DOHH2 (cell line): Measurements from ENCODE around the gene FAIM2.

Experiments used
- CTCF ChIP-seq: fragments of 200-600 bp; sonication (generic); IDR thresholded peaks from one replicate; pipeline ENCODE4 v1.5.1; 2014; ENCODE audit warnings: antibody characterized with exemption, mild to moderate bottlenecking, low read depth, low read length; ENCODE audit not compliant: poor library complexity, severe bottlenecking
- EZH2phosphoT487 ChIP-seq: fragments of 200-600 bp; sonication (generic); IDR thresholded peaks from 2 replicates; pipeline ENCODE4 v1.6.1; 2017; ENCODE audit warnings: borderline replicate concordance, mild to moderate bottlenecking, antibody characterized with exemption, low read length, moderate library complexity, mixed read lengths

GRCh38 chr12:49882851-49883464 lies 20.7 kb downstream of the FAIM2 start:
- TF ChIP-seq CTCF (no peak), EZH2phosphoT487 (no peak)
